Gastrocnemius medialis (tissue), 4 donors: Measurements from ENCODE around the gene HNRNPA3.

Experiments used
- POLR2A ChIP-seq, 2 donors: fragments of 450-650 bp; IDR thresholded peaks; one replicate each; pipeline ENCODE4 v1.6.1; 2017; ENCODE audit warnings: antibody characterized with exemption in 2 of 2, mild to moderate bottlenecking in 2 of 2, moderate library complexity in 2 of 2
- TF ChIP-seq, protein P1 (sequence below), 5 experiments: fragments of 450-650 bp in 3 of 5; fragments of 200-600 bp in 2 of 5; sonication (generic) in 2 of 5; IDR thresholded peaks in 4 of 5; conservative IDR thresholded peaks in 1 of 5; 1 replicate in 4 of 5; 2 replicates in 1 of 5; pipeline ENCODE4 v1.5.1; 2016 to 2019; ENCODE audit warnings: antibody characterized with exemption in 5 of 5, mild to moderate bottlenecking in 3 of 5, moderate library complexity in 3 of 5

DNA sequence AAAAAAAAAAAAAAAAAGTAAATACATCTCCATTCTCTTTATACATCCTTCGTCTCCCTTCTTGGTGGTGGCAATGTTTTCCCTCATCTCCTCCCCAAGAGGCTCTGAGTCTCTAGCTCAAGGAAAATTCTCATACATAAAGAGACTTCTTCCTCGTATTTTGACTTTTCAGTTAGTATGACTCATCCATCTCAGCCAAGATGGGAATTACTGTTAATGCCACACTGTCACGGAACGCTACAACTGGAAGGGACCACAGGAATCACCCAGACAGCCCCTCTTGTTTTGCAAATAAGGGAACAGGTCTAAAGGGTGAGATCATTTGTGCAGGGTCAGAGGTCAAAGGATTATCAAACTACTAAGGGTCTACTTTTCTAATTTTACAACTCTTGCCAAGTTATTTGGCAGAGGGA lies 32.4 kb downstream of the HNRNPA3 start:
- TF ChIP-seq POLR2A (IDR thresholded peaks at IDR 0.05) = no peak
- TF ChIP-seq, protein P1, sequence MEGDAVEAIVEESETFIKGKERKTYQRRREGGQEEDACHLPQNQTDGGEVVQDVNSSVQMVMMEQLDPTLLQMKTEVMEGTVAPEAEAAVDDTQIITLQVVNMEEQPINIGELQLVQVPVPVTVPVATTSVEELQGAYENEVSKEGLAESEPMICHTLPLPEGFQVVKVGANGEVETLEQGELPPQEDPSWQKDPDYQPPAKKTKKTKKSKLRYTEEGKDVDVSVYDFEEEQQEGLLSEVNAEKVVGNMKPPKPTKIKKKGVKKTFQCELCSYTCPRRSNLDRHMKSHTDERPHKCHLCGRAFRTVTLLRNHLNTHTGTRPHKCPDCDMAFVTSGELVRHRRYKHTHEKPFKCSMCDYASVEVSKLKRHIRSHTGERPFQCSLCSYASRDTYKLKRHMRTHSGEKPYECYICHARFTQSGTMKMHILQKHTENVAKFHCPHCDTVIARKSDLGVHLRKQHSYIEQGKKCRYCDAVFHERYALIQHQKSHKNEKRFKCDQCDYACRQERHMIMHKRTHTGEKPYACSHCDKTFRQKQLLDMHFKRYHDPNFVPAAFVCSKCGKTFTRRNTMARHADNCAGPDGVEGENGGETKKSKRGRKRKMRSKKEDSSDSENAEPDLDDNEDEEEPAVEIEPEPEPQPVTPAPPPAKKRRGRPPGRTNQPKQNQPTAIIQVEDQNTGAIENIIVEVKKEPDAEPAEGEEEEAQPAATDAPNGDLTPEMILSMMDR (IDR thresholded peaks at IDR 0.05 in 4 of 5, conservative IDR thresholded peaks at IDR 0.05 in 1 of 5) = no peak
